Suppressor macrophage treated with lipopolysaccharide for 4 hours (primary cell): Measurements from ENCODE around the gene CTNNBIP1.
A peak's percentile ranks its signal among the peaks of the same experiment; 100 is the strongest.

Experiments
- DNase-seq: peaks from one replicate; pipeline ENCODE4 v3.0.0-alpha.2; 2020

The CTNNBIP1 gene

DNA sequence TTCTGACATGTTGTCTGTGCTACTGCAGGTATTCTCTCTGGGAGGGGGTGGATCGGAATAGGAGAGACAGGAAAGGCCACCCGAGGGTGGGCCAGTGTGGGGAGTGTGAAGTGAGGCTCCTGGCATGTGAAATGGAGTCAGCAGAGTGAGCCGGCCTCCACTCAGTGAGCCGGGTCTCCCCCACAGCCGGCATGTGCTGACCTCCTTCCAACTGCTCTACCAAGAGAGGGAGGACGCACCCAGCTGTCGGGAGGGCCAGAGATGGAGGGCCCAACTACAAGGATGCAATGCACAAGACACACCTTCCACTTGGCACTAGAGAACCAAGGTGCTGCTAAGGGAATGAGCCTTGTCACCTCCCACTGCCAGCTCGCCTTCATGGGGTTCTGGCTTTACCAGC is 58.1 kb downstream of the CTNNBIP1 start:
- DNase-seq, result no peak

DNA sequence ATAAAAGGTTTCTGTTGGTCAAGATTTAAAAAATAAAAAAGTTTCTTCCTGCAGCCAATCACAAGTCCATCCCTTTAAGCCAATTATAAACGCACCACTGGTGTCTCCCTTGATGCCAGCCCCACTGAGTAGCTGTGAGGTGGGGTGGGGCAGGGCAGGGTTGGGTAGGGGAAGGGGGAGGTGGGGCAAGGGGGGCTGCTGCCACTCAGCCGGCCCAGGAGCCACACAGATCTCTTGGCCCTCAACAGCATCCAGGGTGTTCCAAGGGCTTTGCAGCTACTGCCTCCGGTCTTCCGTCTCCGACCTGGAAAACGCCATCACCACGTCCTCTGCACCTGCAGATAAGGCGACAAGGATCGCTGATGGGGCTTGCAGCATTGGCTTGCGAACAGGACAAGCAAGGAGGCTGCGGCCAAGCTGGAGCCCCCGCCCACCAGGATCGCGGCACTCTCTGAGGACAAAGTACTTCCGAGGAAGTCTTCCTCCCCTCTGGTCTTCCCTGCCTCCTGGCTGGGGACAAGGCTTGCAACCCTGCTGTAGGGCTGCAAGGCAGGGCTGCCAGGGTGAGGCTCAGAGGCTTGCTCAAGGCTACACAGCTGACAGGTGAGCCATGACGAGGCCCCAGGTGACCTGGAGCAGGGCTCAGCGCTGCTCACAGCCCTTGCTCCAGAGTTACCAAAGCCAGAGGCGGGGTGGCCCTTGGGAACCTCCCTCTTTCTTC is 59.5 kb downstream of the CTNNBIP1 start:
- no peak for DNase-seq

DNA sequence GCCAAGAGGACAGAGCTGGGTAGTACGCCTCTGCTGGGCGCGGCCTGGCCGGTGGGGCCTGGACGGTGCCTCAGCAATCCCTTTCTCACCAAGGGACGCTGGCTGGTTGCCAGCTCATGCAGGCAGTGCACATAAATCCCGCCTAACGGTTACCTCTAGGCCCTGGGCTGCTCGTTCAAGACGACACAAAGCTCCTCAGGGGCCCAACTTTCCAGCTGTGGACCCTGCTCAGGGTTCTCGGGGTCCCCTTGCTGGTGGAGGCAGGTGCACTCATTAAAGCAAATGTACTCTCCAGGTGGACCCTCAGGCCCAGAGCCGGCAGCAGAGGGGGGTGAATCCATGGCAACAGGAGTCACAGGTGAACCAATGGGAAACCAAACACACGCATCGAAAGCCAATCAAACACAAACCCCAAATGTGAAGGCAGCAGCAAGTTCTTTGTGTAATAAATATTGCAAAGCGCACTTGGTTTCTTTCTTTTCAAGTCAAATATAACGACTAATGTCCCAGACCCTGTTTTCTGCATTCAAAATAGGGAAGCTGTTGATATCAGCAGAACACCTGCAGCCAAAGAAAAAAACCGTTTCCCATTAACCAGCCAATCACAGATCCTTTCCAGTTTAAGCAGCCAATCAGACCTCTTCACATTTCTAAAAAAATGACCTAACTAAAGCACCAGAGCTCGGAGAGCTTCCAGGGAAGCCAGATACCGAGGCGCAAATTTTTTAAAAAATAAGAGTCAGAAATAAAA is 60.2 kb downstream of the CTNNBIP1 start:
- DNase-seq, result no peak

DNA sequence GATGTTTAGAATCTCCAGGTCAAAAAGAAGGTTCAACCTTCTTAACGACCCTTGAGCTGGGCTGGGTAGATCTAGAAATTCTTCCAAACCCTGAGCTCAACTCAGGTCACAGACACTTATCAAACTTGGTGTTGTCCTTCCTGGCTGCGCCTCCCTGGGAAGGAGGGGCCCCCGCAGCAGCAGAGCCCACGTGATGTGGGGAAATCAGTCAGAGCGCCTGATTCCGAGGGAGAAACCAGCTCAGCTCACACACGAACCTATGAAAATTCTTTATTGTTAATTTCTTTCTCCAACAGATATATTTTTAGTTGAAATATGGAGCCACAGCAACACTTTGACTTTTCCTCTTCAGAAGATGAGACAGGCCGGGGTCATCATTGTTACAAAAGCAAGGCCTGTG is 62.0 kb downstream of the CTNNBIP1 start:
- DNase-seq, result peak; percentile 42

DNA sequence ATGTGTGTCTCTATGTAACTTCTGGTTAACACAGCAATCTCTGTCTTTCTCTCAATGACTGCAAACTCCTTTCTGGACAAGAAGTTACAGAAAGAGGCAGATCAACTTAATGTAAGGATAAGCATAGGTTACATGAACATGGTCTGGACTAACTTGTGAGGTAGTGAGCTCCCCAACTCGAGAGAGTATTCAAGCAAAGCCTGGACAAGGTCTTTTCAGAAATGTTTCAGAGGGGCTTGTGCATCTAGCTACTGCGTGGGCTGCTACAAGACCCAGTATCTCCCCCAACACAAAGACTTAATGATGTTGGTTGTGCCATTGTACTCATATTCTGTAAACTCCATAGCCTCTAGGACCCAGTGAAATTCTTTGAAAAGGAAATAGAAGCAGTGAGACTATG is 62.8 kb downstream of the CTNNBIP1 start:
- DNase-seq, result no peak

DNA sequence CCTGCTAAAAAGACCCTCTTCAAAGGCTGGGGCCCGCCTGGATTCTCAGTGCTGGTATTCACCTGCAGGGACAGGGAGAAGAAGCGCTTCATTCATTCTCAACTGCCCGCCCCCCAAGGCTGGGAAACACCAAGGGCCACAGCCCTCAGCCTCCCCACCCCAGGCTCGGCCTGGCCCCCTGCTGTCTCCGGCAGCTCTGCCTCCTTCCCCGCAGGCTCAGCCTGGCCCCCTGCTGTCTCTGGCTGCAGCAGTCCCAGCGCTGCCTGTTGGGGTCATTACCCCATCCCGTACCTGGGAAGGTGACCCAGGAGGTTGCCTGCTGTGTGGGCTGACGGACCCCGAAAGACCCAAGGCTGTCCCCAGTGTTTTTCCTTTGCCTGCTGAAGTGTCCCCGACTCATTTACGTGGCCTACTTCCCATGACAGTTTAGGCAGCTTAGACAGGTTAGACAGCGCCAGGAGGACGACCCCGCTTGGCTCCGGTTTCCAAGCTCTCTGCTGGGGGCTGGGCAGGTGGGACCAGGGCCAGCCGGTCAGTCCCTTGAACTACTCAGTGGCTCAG is 63.4 kb downstream of the CTNNBIP1 start:
- no peak for DNase-seq

DNA sequence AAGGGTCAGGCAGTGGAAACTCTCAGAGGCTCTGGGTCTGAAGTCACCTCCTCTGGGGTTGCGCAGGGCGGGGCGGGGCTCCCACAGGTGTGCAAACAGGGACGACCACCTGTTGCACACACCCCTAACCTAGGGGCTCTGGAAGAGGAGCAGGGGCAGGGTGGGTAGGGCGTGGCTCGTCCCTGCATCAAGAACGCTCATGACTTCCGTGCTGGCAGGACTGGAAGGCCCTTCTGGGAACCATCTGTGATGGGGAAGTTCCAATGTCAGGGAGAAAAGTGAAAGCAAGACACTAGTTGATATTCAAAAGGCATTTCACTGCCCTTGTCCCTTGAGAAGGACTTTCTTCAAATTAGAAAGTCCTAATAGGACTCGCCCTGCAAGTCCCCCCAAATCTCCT is 64.2 kb downstream of the CTNNBIP1 start:
- DNase-seq, result peak; percentile 66

DNA sequence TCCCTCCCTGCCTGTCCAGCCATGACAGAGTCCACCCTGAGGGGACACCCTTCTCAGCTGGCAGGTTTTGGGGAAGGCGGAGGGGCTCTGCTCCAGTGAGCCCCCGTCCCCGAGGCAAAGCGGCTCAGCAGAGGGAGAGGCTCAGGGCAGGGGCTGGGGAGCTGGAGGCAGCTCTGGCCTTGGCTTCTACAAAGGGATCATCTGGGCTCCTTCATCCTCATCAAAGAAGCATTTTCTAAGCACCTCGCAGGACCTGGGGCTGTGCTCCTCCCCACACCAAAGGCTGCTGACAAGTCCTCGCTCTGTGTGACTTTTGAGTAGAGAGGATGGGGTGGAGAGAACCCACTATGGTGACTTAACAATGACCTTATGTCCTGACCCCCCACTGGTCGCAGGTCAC is 65.3 kb downstream of the CTNNBIP1 start:
- no peak for DNase-seq

DNA sequence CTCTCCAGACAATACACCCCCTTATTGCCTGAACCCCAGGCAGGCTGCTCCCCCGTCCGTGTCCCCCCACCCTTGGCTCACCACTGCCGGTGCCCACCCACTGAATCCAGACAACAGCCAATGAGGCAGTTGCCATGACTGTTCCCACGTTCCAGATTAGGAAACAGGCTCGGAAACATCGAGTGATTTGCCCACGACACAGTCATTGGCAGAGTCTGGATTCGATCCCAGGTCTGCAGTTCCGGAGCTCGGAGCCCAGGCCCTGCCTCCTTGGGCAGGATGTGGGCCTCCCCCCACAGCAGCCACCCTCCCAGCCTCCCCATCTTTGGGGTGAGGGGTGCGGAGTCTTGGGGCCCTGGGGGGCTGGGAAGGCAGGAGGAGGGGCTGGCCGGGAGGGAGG is 66.0 kb downstream of the CTNNBIP1 start:
- DNase-seq, result no peak

DNA sequence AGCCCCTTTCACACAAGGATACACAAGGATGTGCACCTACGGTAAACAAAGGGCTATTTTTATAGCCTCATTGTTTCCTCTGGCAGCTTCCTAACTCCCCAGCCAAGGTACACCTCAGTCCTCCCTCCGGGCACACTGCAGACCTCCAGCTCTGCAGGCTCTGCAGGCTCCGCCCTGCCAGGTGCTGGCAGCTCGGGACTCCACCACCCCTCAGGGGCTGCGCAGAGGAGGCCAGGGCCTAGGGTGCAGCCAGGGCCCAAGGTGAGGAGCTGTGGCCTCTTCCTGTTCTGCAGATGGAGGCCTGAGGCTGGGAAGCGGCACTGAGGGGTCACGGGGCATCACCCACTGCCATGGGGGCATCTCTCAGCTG is 66.5 kb downstream of the CTNNBIP1 start:
- no peak for DNase-seq

DNA sequence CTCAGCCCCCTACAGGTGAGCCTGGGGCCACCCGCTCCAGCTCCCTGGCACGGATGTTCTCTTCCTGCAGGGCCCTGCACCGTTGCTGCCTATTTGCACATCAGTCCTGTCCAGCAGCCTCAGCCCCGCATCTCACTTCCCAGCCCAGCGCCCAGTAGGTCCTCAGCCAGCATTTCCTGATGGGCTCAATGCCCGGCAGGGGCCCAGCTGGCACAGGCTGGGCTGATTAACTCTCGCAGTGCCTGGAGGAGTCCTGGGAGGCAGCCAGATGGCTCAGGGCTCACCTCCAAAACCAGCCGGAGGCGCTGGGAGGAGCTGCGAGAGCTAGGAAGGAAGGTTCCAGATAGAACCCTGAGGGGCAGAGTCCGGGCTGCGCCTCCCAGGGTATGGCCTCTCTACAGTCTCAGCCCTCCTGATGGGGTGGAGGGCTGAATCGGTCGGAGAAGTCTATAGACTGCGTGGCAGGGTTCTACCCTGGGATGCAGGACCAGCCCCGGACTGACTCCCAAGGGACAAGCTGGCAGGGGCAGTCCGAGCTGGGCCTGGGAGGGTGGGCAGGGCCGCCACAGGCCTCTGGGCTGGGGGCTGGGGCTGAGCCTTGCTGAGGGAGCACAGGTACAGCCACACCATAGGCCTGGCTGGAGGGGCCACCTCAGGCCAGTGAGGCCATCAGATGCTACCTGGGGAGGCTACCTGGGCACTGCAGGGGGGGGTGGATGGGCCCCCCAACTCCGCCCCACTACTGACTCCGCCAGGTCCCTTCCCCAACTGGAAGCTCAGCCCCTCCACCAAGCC is 67.1 kb downstream of the CTNNBIP1 start:
- DNase-seq, result no peak

DNA sequence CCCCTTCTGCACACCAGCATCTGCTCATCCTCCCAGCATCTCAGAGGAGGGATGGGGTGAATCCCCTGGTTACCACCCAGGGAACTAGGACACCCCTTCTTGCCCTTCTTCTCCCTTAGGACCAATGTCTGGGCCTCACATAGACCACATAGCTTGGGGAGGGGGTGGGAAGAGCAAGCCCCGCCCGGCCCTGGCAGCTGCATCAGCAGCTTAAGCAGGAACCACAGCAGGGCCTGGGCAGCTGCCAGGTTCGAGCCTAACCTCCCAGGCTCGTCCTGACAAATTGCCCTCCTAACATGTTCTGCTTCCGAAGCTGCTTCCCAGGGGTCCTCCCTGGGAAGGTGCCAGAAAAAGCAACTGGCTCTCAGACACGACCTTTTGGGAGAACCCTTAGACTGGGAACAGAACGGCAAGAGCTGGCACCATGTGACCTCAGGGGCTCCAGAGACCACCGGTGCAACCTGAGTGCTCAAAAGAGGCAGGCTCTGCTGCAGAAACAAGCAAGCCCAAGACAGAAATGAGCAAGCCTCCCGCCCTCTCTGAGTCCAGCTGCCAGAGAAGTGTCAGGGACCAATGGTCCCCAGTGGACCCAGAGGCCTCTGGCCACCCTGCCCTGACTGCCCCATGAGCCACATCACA is 67.9 kb downstream of the CTNNBIP1 start:
- DNase-seq, result no peak

DNA sequence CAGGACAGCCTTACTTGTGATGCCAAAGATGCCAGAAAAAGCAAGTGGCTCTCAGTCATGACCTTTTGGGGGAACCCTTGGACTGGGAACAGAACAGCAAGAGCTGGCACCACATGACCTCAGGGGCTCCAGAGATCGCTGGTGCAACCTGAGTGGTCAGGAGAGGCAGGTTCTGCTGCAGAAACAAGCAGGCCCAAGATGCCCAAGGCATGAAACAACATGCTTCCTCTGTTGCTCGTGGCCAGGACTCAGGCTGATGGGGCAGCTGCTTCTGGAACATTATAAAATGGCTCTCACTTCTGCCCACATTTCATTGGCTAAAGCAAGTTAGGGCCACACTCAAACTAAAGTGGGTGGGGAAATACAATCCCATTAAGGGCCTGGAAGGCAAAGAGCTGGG is 68.6 kb downstream of the CTNNBIP1 start:
- no peak for DNase-seq

DNA sequence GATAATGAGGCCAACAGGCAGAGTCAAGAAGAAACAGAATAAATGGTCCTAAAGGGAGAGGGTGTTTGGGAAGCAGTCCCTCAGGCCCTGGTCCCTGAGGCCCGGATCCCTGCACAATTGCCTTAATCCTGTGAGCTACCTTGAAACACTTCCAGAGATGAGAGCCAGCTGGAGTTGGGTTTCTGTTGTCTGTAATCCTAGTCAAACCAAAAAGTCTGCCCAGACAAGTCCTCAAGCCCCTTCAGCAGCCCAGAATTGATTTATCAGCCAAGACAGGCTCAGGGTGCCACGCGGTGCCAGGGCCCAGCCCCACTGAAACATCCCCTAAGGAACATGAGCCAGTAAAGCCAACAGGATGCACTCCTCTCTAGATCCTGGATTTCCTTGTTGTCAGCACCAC is 69.9 kb downstream of the CTNNBIP1 start:
- DNase-seq, result no peak

DNA sequence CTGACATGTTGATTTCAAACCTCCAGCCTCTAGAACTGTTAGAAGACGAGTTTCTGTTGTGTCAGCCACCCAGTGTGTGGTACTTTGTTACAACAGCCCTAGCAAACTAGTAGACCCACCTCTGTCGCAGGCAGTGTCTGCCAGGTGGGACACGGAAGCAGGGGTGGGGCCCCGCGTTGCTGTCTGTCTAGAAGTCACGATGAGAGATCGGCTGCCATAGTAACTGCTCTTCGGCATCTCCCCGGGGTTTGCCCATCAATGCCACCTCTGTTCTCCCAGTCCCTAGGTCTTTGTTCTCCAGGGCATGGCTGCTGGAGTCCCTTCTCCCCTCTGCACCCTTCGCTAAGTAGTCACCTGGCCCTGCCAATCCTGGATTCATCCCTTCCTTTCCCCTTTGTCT is 71.1 kb downstream of the CTNNBIP1 start:
- DNase-seq, result no peak

DNA sequence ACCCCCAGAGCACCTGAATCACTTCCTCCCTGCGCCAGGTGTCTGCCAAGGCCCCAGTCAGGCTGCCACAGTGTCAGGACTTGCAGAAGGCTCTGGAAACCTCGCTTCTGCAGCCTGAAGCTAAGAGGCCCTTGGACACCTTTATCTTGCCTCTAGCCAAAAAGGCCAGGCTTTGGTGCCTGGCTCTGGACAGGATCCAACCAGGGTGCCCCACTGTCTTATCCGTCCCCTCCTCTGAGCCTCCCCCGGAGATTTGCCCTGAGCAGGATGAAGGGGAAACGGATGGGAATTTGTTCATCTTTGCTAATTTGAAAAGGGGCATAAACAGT is 73.5 kb downstream of the CTNNBIP1 start:
- no peak for DNase-seq

DNA sequence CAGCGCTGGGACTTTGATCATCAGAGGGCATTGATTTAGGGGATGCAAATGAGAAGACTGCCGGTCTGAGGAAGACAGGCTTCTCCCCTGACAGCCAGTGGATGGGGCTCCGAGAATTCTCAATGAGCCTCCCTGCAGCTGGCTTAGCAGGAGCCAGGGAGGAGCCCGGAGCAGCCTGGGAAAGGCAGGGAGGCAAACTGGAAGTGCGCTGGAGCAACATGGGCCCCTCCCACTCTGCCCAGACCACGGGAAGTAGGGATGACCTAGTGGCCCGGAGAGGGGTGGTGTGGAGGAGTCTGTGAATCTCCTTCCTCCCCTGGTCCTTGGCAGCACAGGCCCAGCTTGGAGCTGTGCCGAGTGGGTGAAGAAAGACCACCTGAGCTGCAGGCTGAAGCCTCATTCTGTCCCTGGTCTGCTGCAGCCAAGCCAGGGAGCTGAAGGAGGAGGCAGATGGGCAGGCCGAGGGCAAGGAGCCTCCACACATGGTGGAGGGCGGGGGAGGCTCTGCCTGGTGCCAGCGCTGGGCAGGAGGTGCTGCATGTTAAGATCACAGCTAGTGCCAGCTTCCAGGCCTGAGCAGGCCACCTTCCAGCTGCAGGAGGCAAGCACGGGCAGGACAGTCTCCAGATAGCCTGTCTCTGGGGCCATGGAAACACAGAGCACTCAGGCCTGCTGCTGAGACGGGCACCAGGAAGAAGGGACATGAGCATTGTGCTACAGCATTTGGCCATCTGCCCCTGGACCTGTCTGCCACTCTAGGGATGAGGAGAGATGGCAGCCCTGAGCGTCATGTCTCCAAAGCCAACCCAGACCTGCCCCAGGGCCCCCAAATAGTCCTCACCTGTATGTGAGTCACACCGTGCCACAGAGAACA is 74.1 kb downstream of the CTNNBIP1 start:
- DNase-seq, result no peak

DNA sequence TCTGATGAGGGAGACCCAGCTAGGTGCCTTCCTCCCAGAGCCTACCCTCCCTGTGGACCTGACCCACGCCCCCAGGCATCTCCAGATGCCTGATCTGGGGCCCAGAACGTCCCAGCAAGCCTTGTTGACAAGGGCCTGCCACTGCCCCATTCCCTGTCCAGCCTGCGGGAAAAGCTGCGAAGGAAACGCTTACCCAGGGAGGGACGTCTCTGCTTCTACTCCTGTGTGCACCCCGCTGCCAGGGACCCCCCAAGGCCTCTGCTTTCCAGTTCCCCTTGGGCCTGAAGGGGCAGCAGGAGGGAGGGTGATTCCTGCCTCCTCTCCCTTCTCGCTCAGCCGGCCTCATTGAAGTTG is 74.7 kb downstream of the CTNNBIP1 start:
- DNase-seq, result no peak

DNA sequence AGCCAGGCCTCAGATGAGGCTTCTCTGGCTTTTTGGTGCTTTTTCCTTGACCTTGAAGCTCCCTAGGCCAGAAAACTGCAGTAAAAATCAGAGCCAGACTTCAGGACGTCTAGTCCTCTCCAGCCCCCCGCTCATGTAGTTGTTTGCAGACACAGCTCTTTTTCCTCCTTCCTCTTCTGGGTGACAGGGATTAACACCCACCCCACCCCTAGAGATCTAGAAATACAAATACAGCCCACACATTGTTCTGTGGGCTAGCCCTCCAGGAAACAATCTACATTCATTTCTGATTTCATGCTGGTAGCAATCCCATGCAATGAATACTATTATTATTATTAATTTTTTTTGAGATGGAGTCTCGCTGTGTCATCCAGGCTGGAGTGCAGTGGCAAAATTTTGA is 76.4 kb downstream of the CTNNBIP1 start:
- DNase-seq, result no peak

DNA sequence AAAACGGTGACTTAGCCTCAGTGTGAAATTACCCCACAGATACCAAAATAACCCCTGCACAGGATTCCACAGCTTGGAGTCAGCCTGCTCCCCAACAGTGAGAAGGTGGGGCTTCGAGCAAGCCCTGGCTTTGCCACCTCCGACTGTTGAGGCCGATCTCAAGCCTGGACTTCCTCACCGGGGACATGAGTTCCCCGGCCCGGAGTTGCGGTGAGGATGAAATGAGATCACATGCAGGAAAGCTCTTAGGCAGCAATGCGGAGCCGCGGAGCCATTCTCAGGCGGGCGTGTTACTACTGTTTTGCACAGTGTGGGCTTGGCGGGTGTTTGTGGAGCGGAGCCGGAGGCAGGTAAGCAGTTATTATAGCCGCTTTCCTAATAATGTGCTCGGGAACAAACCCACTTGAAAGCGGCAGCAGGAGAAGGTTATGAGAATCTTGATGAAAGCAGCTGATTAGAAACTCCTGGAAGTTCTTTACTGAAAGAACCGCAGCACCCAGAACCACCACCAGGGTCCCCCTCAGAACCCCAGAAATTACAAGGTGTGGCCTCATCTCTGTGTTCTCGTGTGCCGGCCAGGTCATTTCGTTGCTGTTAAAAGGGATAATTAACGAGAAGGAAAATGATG is 82.4 kb downstream of the CTNNBIP1 start:
- DNase-seq, result peak; percentile 40

DNA sequence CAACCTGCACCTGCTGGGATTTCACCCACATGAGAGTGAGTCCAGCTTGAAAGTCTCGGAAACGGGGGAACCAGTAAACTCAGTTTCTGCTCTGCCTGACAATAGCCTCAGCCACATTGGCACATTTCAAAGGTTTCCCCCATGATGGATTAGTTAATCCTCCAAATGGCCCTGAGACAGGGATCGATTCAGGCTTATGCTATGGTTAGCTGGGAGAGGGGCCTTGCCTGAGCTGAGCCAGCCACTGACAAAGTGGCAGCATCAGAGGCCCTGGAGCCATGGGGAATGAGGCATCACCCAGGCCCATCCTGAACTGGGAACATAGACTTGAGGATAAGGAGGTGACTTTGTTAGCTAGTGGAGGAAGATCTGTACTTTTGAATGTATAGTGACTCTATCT is 83.5 kb downstream of the CTNNBIP1 start:
- no peak for DNase-seq

DNA sequence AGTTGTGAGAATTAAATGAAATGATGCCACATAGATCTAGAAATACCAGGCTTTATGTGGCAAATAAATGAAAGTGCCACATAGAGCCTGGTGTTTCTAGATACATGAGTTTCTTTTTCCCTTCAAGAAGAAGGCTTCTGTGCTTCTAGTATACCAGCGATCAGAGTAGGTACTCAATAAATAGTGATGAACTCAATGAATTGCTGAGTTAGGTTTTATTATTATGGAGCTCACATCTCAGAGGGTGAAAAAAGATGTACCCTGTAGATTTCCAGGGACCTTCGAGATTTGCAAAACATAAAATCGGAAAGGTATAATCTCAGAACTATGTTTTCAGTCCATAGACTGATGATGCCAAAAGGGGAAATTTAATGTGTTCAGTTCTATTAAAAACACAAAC is 84.0 kb downstream of the CTNNBIP1 start:
- DNase-seq, result no peak
